ENCODE data around the gene DLGAP1.

DNA sequence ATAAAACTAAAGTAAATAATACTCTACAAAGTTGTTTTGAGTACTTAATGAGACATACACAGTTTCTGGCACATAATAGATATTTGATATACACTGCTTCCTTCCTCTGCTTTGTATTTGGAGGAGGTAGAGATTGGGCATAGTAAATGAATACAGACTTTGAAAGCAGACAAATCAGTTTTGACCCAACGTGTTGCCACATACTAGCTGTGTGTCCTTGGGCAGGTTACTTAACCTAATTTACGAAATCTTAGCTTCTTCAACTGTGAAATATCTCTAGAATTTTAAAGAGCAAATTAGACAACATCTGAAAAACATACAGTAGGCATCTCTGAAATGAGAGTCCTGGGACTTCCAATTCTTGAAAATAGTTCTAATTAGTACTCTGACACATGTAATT is 579.7 kb downstream of the DLGAP1 start:
- TF ChIP-seq CTCF (IDR thresholded peaks at IDR 0.05) (no peak), POLR2A (IDR thresholded peaks at IDR 0.05) (no peak), POLR2AphosphoS5 (IDR thresholded peaks at IDR 0.05) (no peak)

Measured in breast epithelium (tissue), 3 donors.